Measurements from ENCODE around the gene ZNF366.

ZNF366 gene

GRCh38 chr5:72506158-72506549 is 1.1 kb downstream of the ZNF366 start:
- POLR2A ChIA-PET, result no interaction called here
- CTCF ChIA-PET, result no interaction called here
- no peak for TF ChIP-seq FOXK2 (IDR thresholded peaks at IDR 0.05)
- TF ChIP-seq NFRKB (IDR thresholded peaks at IDR 0.05), result no peak
- TF ChIP-seq FOXA1 (IDR thresholded peaks at IDR 0.05), result no peak
- no peak for TF ChIP-seq TARDBP (IDR thresholded peaks at IDR 0.05)
- TF ChIP-seq ELF4 (IDR thresholded peaks at IDR 0.05), result no peak
- no peak for TF ChIP-seq PKNOX1 (IDR thresholded peaks at IDR 0.05)
- TF ChIP-seq CTBP1 (IDR thresholded peaks at IDR 0.05; ENCODE audit: borderline replicate concordance), result no peak
- no peak for TF ChIP-seq SP1 (IDR thresholded peaks at IDR 0.05)
- TF ChIP-seq BHLHE40 (IDR thresholded peaks at IDR 0.05; ENCODE audit: borderline replicate concordance), result no peak
- TF ChIP-seq HDGF (IDR thresholded peaks at IDR 0.05; ENCODE audit: borderline replicate concordance), result no peak
- no peak for DNase-seq (ENCODE audit: extremely low spot score)

DNA sequence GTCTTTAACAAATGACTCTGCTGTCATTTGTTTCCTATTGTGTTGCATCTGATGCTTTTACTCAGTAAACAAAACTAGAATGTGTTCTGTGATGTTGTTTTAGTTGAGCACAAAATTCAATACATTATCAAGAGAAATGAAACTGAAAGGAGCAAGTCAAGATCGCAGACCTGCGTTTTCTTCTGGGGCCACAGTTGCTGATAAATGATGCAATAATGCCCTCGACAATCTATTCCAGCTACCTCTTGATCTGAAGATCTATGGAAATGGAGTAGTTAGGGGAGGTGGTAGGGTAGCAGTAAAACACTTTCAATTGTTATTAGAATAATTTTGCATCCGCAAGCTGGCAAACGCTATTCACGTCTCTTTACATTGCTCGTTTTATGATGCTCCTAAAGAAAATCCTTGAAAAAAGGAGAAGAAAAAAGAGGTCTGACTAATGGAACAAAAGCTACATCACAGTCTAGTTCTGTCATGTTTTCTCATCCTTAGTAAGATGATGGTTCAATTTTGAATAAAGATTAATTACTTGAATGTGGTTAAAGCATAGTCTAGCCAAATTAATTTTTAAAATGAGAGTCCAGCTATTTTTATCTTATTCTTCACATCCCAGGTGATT is 1.6 kb downstream of the ZNF366 start:
- DNase-seq (ENCODE audit: extremely low spot score), result no peak
- no peak for TF ChIP-seq BHLHE40 (IDR thresholded peaks at IDR 0.05; ENCODE audit: borderline replicate concordance)
- no peak for TF ChIP-seq SUZ12 (IDR thresholded peaks at IDR 0.05)
- TF ChIP-seq CTBP1 (IDR thresholded peaks at IDR 0.05; ENCODE audit: borderline replicate concordance), result no peak
- no peak for TF ChIP-seq NFRKB (IDR thresholded peaks at IDR 0.05)
- no peak for TF ChIP-seq FOXK2 (IDR thresholded peaks at IDR 0.05)
- no peak for TF ChIP-seq SP1 (IDR thresholded peaks at IDR 0.05)
- TF ChIP-seq L3MBTL2 (conservative IDR thresholded peaks at IDR 0.05), result no peak
- no peak for TF ChIP-seq FOXM1 (IDR thresholded peaks at IDR 0.05; ENCODE audit: borderline replicate concordance)
- TF ChIP-seq HDGF (IDR thresholded peaks at IDR 0.05; ENCODE audit: borderline replicate concordance), result no peak
- no peak for TF ChIP-seq FOXA1 (IDR thresholded peaks at IDR 0.05)
- no peak for TF ChIP-seq ELF4 (IDR thresholded peaks at IDR 0.05)
- no peak for TF ChIP-seq TARDBP (IDR thresholded peaks at IDR 0.05)
- TF ChIP-seq ZNF384 (IDR thresholded peaks at IDR 0.05), result no peak
- TF ChIP-seq ARNT (IDR thresholded peaks at IDR 0.05), result no peak
- TF ChIP-seq PKNOX1 (IDR thresholded peaks at IDR 0.05), result no peak
- TF ChIP-seq LEF1 (IDR thresholded peaks at IDR 0.05; ENCODE audit: borderline replicate concordance), result no peak
- ChIA-PET POLR2A (no interaction called here), CTCF (no interaction called here)

- TF ChIP-seq FOXK2 (IDR thresholded peaks at IDR 0.05) (no peak), HDGF (IDR thresholded peaks at IDR 0.05; ENCODE audit: borderline replicate concordance) (no peak), ZNF384 (IDR thresholded peaks at IDR 0.05) (no peak), PKNOX1 (IDR thresholded peaks at IDR 0.05) (no peak), ELF4 (IDR thresholded peaks at IDR 0.05) (no peak), ARNT (IDR thresholded peaks at IDR 0.05) (no peak), FOXM1 (IDR thresholded peaks at IDR 0.05; ENCODE audit: borderline replicate concordance) (no peak), CTBP1 (IDR thresholded peaks at IDR 0.05; ENCODE audit: borderline replicate concordance) (no peak), SUZ12 (IDR thresholded peaks at IDR 0.05) (no peak), L3MBTL2 (conservative IDR thresholded peaks at IDR 0.05) (no peak)
- no peak for DNase-seq (ENCODE audit: extremely low spot score)
- ChIA-PET CTCF (no interaction called here), POLR2A (no interaction called here)
These were observed 2.2 kb downstream of the ZNF366 start for GRCh38 chr5:72505016-72505415.

- DNase-seq (ENCODE audit: extremely low spot score), result no peak
- ChIA-PET POLR2A (no interaction called here), CTCF (no interaction called here)
- no peak for TF ChIP-seq CTBP1 (IDR thresholded peaks at IDR 0.05; ENCODE audit: borderline replicate concordance)
- TF ChIP-seq HDGF (IDR thresholded peaks at IDR 0.05; ENCODE audit: borderline replicate concordance), result no peak
- no peak for TF ChIP-seq ARNT (IDR thresholded peaks at IDR 0.05)
- no peak for TF ChIP-seq LEF1 (IDR thresholded peaks at IDR 0.05; ENCODE audit: borderline replicate concordance)
- no peak for TF ChIP-seq BHLHE40 (IDR thresholded peaks at IDR 0.05; ENCODE audit: borderline replicate concordance)
- TF ChIP-seq FOXK2 (IDR thresholded peaks at IDR 0.05), result no peak
These were observed 3.2 kb downstream of the ZNF366 start for GRCh38 chr5:72503888-72504491.

DNA sequence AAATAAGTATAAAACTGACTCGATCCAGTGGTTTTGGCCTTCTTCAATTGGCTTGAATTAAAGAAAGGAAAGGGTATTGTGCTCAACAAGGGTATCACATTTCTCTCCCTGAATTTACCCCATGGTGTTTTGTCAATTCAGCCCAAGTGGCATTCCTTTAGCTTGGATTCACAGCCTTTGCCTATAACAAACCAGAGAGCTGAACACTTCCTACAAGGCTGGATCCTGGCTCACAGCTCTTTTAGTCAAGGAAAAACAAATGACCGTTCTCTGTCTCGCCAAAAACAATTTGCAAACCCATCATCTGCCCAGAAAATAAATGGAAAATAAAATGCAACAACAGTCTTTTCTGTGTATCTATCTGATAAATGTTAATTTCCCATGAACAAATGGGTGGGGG is 5.7 kb downstream of the ZNF366 start:
- TF ChIP-seq BHLHE40 (IDR thresholded peaks at IDR 0.05; ENCODE audit: borderline replicate concordance) (no peak), CTBP1 (IDR thresholded peaks at IDR 0.05; ENCODE audit: borderline replicate concordance) (no peak), L3MBTL2 (conservative IDR thresholded peaks at IDR 0.05) (no peak), FOXM1 (IDR thresholded peaks at IDR 0.05; ENCODE audit: borderline replicate concordance) (no peak), FOXA1 (IDR thresholded peaks at IDR 0.05) (no peak), SP1 (IDR thresholded peaks at IDR 0.05) (no peak), FOXK2 (IDR thresholded peaks at IDR 0.05) (no peak), ELF4 (IDR thresholded peaks at IDR 0.05) (no peak), ZNF384 (IDR thresholded peaks at IDR 0.05) (no peak), PKNOX1 (IDR thresholded peaks at IDR 0.05) (no peak), SUZ12 (IDR thresholded peaks at IDR 0.05) (no peak), ARNT (IDR thresholded peaks at IDR 0.05) (no peak), NFRKB (IDR thresholded peaks at IDR 0.05) (no peak), LEF1 (IDR thresholded peaks at IDR 0.05; ENCODE audit: borderline replicate concordance) (no peak), HDGF (IDR thresholded peaks at IDR 0.05; ENCODE audit: borderline replicate concordance) (no peak), TARDBP (IDR thresholded peaks at IDR 0.05) (no peak)
- ChIA-PET CTCF (no interaction called here), POLR2A (no interaction called here)
- DNase-seq (ENCODE audit: extremely low spot score), result no peak

Data from HEK293T (cell line).